Loucy (cell line): ENCODE measurements around the gene UCN3.

Source experiments
- H2AFZ ChIP-seq: fragments of 200-600 bp; sonication (generic); 2 replicates; pipeline ENCODE4 v1.6.0; 2016; ENCODE audit warnings: antibody characterized with exemption, mild to moderate bottlenecking, low read length, moderate library complexity
- H3F3A ChIP-seq: fragments of 200-600 bp; 2 replicates; pipeline ENCODE4 v1.6.0; 2016; ENCODE audit warnings: antibody characterized with exemption, low read depth, mild to moderate bottlenecking
- H3K27me3 ChIP-seq: fragments of 200-600 bp; sonication (generic); 2 replicates; pipeline ENCODE4 v1.6.1; 2014; ENCODE audit warnings: low read length, mild to moderate bottlenecking; ENCODE audit not compliant: insufficient read depth, poor library complexity, severe bottlenecking
- H3K36me3 ChIP-seq: fragments of 200-600 bp; sonication (generic); 2 replicates; pipeline ENCODE4 v1.6.1; 2016; ENCODE audit warnings: low read length; ENCODE audit not compliant: insufficient read depth
- H3K4me1 ChIP-seq: fragments of 200-600 bp; sonication (generic); 2 replicates; pipeline ENCODE4 v1.5.1; 2014; ENCODE audit warnings: low read length, mild to moderate bottlenecking; ENCODE audit not compliant: insufficient read depth, poor library complexity, severe bottlenecking
- H3K4me2 ChIP-seq: fragments of 200-600 bp; sonication (generic); 2 replicates; pipeline ENCODE4 v1.6.0; 2014; ENCODE audit warnings: antibody characterized with exemption, low read length, low read depth, mild to moderate bottlenecking; ENCODE audit not compliant: poor library complexity, severe bottlenecking
- H3K4me3 ChIP-seq: fragments of 200-600 bp; sonication (generic); 2 replicates; pipeline ENCODE4 v1.5.1; 2014; ENCODE audit warnings: low read length, mild to moderate bottlenecking, mixed read lengths; ENCODE audit not compliant: poor library complexity, severe bottlenecking
- H3K79me2 ChIP-seq: fragments of 200-600 bp; sonication (generic); 2 replicates; pipeline ENCODE4 v1.6.1; 2014; ENCODE audit warnings: low read length; ENCODE audit not compliant: insufficient read depth
- H3K9ac ChIP-seq: fragments of 200-600 bp; sonication (generic); 2 replicates; pipeline ENCODE4 v1.6.0; 2014; ENCODE audit warnings: mild to moderate bottlenecking, low read depth, low read length, moderate library complexity; ENCODE audit not compliant: poor library complexity, severe bottlenecking
- H3K9me2 ChIP-seq: fragments of 200-600 bp; sonication (generic); replicated peaks from 2 replicates; pipeline ENCODE4 v1.6.1; 2016; ENCODE audit warnings: low read depth, low read length, mixed read lengths
- H3K9me3 ChIP-seq: fragments of 200-600 bp; sonication (generic); 2 replicates; pipeline ENCODE4 v1.6.1; 2014; ENCODE audit warnings: mild to moderate bottlenecking, antibody characterized with exemption, low read length, low read depth; ENCODE audit not compliant: insufficient read depth
- H4K20me1 ChIP-seq: fragments of 200-600 bp; sonication (generic); 2 replicates; pipeline ENCODE4 v1.6.0; 2014; ENCODE audit warnings: antibody characterized with exemption, low read length, mild to moderate bottlenecking; ENCODE audit not compliant: insufficient read depth, poor library complexity, severe bottlenecking
- CTCF ChIP-seq: fragments of 200-600 bp; sonication (generic); conservative IDR thresholded peaks from 2 replicates; pipeline ENCODE4 v1.5.1; 2014; ENCODE audit warnings: mild to moderate bottlenecking, antibody characterized with exemption, low read length
- EZH2phosphoT487 ChIP-seq: fragments of 200-600 bp; IDR thresholded peaks from 2 replicates; pipeline ENCODE4 v1.6.1; 2018; ENCODE audit warnings: antibody characterized with exemption, mild to moderate bottlenecking, moderate library complexity, borderline replicate concordance

The UCN3 gene

GRCh38 chr10:5319863-5320262 is 44.9 kb upstream of the UCN3 start:
- Histone ChIP-seq H3K4me1 (peaks cover 19% of the 10 kb centered on the region), H3K79me2 (no peaks in the 10 kb centered on the region), H3K36me3 (no peaks in the 10 kb centered on the region), H2AFZ (no peak overlapping the region), H3K9me2 (no peaks in the 10 kb centered on the region), H3F3A (no peaks in the 10 kb centered on the region), H4K20me1 (no peaks in the 10 kb centered on the region), H3K9ac (no peak overlapping the region), H3K4me2 (no peak overlapping the region), H3K27me3 (no peaks in the 10 kb centered on the region), H3K9me3 (no peaks in the 10 kb centered on the region), H3K4me3 (no peak overlapping the region)
- TF ChIP-seq EZH2phosphoT487 = no peak
- TF ChIP-seq CTCF = no peak

- H3K27me3 ChIP-seq = no peaks in the 10 kb centered on the region
- no peaks in the 10 kb centered on the region for H3K9me3 ChIP-seq
- no peak overlapping the region for H2AFZ ChIP-seq
- peaks cover 18% of the 10 kb centered on the region for H3K4me1 ChIP-seq
- no peak overlapping the region for H3K9ac ChIP-seq
- H3K4me2 ChIP-seq = no peak overlapping the region
- no peaks in the 10 kb centered on the region for H3K36me3 ChIP-seq
- no peaks in the 10 kb centered on the region for H3K79me2 ChIP-seq
- H3K9me2 ChIP-seq = no peaks in the 10 kb centered on the region
- no peak overlapping the region for H3K4me3 ChIP-seq
- TF ChIP-seq CTCF (no peak), EZH2phosphoT487 (no peak)
- no peaks in the 10 kb centered on the region for H4K20me1 ChIP-seq
- H3F3A ChIP-seq = no peaks in the 10 kb centered on the region
Measured at GRCh38 chr10:5321273-5321672, 43.5 kb upstream of the UCN3 start.

- Histone ChIP-seq H4K20me1 (no peaks in the 10 kb centered on the region), H3K9ac (no peak overlapping the region), H3K4me3 (no peak overlapping the region), H3K9me3 (no peaks in the 10 kb centered on the region), H2AFZ (no peak overlapping the region), H3F3A (no peaks in the 10 kb centered on the region), H3K36me3 (no peaks in the 10 kb centered on the region), H3K4me2 (no peak overlapping the region), H3K9me2 (no peaks in the 10 kb centered on the region), H3K4me1 (no peaks in the 10 kb centered on the region), H3K79me2 (no peaks in the 10 kb centered on the region), H3K27me3 (no peaks in the 10 kb centered on the region)
- TF ChIP-seq CTCF (no peak), EZH2phosphoT487 (no peak)
Measured at GRCh38 chr10:5323446-5323845, 41.3 kb upstream of the UCN3 start.
